Measurements from ENCODE around the gene TMEM134.
"Not testable (repeated sequence)": the region's sequence is repeated elsewhere in the genome, so short reads cannot be mapped to it uniquely, and the experiment has no call there.

The TMEM134 gene

GRCh38 chr11:67436459-67437081 lies 32.5 kb downstream of the TMEM134 start:
- DNase-seq = no peak

DNA sequence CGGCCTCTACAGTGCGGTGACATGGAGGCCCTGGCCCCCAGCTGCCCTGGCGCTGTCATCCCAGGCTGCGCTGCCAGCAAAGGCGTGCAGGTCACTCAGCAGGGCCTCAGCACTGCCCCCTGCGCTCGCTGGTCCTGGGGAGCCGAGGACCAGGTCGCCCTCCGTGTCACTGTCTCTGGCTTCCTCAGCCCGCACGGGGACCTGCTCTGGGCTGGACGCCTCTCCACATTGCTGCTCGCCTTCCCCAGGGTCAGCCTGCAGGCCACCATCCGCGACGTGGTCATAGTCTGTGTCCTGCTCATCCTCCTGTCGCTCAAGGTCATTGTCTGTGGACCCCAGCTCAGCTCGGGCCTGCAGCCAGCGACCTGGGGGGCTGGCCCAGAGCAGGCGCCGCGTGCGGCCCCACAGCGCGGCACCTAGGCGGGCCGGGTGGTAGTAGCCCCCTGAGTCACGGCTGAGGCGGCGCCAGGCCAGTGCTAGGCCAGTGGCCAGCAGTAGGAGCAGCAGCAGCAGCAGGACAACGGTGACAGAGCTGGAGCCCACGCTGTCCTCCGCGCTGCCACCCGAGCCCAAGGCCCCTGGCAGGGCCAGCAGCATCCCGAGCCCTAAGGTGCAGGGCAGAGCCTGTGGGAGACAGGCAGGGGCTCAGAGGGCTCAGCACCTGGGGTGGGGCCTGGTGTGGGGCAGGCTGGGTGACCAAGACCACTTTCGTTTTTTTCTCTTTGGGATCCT lies 33.2 kb downstream of the TMEM134 start:
- no peak for DNase-seq

DNA sequence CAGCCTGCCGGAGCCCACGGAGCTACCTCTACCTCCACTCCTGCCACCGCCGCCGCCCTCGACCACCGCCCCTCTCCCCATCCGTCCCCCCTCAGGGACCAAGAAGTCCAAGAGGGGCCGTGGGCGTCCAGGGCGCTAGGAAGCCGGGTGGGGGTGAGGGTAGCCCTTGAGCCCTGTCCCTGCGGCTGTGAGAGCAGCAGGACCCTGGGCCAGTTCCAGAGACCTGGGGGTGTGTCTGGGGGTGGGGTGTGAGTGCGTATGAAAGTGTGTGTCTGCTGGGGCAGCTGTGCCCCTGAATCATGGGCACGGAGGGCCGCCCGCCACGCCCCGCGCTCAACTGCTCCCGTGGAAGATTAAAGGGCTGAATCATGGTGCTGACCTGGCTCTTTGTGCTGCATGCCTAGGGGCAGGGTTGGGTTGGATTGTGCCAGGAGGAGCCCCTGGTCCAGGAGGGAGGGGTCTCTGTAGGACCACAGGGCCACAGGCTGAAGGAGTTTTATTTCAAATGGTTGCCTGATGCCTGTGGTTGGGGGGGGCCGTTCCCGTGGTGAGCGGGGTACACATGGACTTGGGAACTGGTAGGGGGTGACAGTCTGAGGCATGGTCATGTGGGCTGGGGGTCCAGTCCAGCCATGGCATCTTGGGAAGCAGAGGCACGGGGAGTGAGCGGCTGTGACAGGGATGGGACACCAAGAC lies 33.9 kb downstream of the TMEM134 start:
- no peak for DNase-seq

- DNase-seq = no peak
Observed at GRCh38 chr11:67434395-67434881, 34.6 kb downstream of the TMEM134 start.

GRCh38 chr11:67433536-67434394 lies 35.3 kb downstream of the TMEM134 start:
- DNase-seq = no peak

DNA sequence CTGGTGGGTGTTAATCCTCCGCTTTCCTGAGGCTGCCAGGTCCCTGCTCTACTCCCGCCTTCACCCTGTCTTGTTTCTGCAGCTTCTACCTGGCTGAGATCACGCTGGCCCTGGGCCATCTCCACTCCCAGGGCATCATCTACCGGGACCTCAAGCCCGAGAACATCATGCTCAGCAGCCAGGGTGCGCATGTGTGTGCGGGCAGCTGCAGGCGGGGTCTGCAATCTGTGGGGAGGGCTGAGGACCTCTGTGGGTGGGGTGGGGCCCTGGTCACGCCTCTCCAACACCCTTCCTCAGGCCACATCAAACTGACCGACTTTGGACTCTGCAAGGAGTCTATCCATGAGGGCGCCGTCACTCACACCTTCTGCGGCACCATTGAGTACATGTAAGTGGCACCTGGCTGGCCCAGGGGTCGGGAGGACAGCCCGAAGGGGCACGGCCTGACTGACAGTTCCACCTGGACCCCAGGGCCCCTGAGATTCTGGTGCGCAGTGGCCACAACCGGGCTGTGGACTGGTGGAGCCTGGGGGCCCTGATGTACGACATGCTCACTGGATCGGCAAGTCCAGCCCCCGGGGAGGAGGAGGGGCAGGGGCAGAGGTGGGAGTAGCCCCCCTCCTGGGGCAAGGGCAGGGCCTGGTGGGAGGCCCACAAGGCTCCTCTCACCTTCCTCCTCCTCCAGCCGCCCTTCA lies 36.2 kb downstream of the TMEM134 start:
- no peak for DNase-seq

DNA sequence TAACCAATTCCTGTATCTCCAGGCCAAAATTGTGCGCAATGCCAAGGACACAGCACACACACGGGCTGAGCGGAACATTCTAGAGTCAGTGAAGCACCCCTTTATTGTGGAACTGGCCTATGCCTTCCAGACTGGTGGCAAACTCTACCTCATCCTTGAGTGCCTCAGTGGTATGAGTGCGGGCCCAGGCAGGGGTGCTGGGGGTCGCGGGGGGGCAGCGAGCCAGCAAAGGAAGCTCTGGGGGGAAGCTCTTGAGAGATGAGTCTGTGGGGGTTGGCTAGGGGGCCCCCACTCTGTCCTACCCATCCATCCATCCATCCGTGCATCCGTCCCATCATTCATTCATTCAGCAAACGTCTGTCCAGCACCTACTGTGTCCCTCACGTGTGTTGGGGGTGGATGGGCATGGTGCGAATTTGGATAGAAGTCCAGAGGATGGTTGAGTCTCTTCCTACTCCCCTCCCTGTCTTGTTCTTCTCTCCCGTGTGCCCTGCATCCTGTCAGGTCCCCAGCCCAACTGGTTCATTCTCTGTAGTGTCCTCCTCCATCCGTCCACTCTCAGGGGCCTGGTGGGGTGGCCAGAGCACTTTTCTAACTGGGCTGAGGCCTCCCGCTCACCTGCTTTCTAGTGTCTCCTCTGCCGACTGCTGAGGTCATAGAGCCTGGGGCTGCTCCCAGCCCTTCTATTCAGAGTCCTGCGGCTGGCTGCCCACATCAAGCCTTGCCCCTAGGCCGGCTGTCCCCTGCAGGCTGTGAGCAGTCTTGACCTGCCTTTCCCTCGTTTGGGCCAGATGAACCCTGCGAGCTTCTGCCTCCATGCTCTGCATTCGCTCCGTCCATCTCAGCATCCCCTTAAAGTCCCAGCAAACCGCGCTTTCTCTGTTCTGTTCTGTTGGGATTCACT lies 37.5 kb downstream of the TMEM134 start:
- no peak for DNase-seq

DNA sequence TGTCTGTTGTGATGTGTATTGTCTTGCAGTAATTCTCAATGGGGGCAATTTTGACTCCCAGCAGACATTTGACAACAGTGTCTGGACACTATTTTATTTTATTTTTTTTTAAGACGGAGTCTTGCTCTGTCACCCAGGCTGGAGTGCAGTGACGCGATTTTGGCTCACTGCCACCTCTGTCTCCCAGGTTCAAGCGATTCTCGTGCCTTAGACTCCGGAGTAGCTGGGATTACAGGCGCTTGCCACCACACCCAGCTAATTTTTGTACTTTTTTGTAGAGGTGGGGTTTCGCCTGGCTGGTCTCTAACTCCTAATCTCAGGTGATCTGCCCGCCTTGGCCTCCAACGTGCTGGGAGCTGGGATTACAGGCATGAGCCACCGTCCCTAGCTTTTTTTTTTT lies 39.3 kb downstream of the TMEM134 start:
- DNase-seq = no peak

DNA sequence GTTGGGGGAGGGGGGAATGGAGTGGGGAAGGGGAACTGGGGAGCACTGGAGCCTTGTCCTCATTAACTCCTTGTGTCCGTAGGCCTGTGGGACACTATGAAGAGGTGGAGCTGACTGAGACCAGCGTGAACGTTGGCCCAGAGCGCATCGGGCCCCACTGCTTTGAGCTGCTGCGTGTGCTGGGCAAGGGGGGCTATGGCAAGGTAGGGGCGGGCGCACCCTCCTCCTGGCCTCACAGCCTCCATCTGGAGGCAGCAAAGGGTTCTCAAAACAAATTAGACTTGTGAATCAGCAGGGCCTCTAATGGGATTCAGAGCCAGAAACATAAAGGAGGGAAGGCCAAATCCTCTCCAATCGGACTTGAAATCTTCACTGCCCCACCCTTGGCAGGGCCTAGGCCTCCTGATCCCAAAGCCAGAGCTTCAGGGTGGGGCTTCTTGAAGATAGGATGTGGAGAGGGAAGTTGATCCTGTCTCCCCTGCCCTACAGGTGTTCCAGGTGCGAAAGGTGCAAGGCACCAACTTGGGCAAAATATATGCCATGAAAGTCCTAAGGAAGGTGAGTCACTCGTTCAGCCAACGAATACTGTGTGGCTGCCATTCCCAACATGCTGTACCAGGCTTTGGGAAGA lies 39.9 kb downstream of the TMEM134 start:
- no peak for DNase-seq

DNA sequence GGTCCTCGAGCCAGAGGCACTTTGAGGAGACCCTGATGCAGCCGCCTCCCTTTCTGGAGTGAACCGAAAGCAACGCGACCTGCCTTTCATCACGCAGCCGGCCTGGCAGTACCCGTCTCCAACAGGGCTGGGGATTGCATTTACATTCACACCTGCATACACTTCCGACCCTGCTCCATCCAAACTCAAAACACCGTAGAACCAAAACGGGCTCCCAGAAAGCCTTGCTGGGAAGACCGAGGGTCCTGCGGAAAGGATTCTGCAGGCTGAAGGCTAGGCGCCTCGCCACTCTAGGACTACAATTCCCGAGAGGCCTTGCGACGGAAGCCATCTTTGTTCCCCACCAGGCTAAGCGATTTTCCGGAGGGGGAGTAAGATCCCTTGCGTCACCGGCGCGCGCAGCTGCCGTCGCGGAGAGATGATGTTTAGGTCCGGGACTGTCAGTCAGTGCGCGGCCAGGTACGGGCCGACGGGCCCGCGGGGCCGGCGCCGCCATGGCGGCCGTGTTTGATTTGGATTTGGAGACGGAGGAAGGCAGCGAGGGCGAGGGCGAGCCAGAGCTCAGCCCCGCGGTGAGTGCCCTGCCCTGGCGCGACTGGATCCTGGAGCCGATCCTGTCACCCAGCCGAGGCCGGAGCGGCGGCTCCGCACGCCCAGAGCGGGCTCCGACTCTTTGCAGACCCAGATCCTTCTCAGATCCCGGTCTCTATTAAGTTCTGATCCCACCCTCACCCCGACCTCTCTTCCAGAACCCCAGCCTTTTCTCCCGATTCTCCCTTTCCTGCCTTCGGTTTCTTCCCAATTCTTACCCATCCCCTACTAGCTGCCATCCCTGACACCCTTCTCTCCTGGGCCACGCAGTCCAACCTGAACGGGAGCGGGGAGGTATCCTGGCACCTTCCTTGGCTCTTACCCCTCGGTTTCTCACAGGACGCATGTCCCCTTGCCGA lies 40.7 kb downstream of the TMEM134 start, which contains the start of gene RPS6KB2:
TSS of gene RPS6KB2 (plus strand) at position 443 of the 950 bp plus-strand sequence. CDS start at position 495, 52 bp downstream.
- peak; percentile 97 for DNase-seq

DNA sequence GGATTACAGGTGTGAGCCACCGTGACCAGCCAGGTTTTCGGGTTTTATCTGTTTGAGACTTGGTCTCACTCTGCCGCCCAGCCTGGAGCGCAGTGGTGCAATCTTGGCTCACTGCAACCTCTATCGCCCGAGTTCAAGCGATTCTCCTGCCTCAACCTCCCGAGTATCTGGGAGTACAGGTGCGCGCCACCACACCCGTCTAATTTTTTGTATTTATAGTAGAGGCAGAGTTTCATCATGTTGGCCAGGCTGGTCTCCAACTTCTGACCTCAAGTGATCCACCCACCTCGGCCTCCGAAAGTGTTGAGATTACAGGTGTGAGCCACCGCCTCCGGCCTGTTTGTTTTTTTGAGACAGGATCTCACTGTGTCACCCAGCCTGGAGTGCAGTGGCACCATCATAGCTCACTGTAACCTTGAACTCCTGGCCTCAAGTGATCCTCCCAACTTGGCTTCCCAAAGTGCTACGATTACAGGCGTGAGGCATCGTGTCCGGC lies 41.6 kb downstream of the TMEM134 start:
- DNase-seq = not testable (repeated sequence)

DNA sequence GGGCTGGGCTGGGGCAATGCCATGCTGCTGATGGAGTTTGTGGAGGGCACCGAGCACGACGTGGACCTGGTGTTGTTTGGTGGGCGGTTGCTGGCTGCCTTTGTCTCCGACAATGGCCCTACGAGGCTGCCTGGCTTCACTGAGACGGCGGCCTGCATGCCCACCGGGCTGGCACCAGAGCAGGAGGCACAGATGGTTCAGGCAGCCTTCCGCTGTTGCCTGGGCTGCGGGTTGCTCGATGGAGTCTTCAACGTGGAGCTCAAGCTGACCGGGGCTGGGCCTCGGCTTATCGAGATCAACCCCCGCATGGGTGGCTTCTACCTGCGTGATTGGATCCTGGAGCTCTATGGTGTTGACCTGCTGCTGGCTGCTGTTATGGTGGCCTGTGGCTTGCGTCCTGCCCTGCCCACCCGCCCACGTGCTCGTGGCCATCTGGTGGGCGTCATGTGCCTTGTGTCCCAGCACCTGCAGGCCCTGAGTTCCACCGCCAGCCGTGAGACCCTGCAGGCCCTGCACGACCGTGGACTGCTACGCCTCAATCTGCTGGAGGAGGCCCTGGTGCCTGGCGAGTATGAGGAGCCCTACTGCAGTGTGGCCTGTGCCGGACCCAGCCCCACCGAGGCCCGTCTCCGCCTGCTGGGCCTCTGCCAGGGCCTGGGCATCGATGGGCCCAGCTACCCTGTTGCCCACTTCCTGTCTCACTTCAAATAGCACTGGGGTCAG lies 45.0 kb downstream of the TMEM134 start:
- DNase-seq = no peak

DNA sequence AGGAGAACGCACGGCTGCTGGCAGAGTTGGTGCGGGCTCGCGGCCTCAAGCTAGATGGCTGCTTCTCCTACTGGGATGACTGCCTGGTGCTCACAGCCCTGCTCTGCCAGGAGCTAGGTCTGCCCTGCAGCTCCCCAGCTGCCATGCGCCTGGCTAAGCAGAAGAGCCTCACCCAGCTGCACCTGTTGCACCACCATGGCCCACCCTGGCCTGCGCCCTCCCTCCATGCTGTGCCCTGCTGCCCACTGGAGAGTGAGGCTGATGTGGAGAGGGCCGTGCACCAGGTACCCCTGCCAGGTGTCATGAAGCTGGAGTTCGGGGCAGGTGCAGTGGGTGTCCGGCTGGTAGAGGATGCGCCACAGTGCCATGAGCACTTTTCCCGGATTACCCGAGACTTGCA lies 45.6 kb downstream of the TMEM134 start:
- no peak for DNase-seq

GRCh38 chr11:67422891-67423290 lies 46.2 kb downstream of the TMEM134 start:
- DNase-seq = no peak

DNA sequence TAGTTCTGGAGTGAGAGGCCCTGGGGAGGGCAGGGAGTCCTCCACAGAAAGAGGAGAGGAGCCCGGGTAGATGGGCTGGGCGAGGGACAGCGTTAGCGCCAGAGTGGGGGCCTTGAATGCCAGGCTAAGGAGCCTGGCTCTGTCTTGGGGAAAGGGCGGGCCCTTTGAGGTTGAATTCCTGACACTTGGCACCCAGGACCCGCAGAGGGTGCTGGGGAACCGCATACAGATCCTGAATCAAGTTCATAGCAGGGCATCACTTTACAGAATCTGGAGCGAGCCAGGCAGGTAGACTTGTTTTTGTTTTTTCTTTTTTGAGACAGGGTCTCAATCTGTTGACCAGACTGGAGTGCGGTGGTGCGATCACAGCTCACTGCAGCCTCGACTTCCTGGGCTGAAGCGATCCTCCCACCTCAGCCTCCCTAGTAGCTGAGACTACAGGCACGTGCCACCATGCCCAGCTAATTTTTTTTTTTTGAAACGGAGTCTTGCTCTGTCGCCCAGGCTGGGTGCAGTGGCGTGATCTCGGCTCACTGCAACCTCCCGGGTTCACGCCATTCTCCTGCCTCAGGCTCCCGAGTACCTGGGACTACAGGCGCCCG lies 47.5 kb downstream of the TMEM134 start:
- no peak for DNase-seq

DNA sequence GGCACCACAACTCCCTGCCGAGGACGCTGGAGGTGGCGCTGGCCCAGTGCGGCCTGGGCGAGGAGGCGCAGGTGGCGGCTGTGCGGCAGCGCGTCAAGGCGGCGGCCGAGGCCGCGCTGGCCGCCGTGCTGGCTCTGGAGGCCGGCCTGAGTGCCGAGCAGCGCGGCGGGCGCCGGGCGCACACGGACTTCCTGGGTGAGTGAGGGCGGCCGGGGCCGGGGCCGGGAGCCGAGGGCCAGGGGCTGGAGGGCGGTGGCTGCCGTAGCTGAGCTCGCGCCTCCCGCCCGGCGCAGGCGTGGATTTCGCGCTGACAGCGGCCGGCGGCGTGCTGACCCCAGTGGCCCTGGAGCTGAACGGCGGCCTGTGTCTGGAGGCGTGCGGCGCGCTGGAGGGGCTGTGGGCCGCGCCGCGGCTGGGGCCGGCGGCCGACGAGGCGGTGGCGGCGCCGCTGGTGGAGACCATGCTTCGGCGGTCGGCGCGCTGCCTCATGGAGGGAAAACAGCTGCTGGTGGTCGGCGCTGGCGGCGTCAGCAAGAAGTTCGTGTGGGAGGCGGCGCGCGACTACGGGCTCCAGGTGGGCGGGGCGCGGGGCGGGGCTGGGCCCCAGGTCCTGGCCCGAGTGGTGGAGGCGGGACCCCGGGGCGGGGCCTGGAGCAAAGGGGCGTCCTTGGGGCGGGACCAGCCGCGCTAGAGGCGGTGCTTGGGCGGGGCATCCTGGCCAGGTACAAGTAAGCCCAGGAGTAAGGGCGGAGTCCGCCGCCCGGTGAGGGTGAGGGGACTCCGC lies 48.2 kb downstream of the TMEM134 start:
- peak; percentile 85 for DNase-seq

GRCh38 chr11:67420147-67420645 lies 48.9 kb downstream of the TMEM134 start:
- DNase-seq = no peak
